ENCODE measurements around the gene MRFAP1L1.

GRCh38 chr4:6702761-6703160 lies 6.9 kb downstream of the MRFAP1L1 start:
- TF ChIP-seq CTCF (IDR thresholded peaks at IDR 0.05; ENCODE audit: low read length), result no peak
- no peak for TF ChIP-seq EZH2 (IDR thresholded peaks at IDR 0.05; ENCODE audit: borderline replicate concordance, low read length)

Data from OCI-LY1 (cell line).